Mucosa of descending colon (tissue), 3 donors: ENCODE data around the gene ALDH1A3. TPM values are rescaled to one million over a fixed set of nuclear protein-coding genes. Genes with fewer than 3 reads are reported as not detected.

ENCODE experiments used
- ATAC-seq: fragments of 200-7000 bp; cut with Tn5 transposase; one replicate; pipeline ENCODE4 v1.9.1; 2020; ENCODE audit warnings: mild to moderate bottlenecking, moderate library complexity
- DNase-seq, 3 donors: peaks; one replicate each; pipeline ENCODE4 v3.0.0-alpha.2; 2020
- H3K36me3 ChIP-seq: fragments of 200-600 bp; one replicate; pipeline ENCODE4 v1.8.0; 2021; ENCODE audit warnings: low read depth, mild to moderate bottlenecking
- H3K4me1 ChIP-seq: fragments of 200-600 bp; one replicate; pipeline ENCODE4 v1.8.0; 2021; ENCODE audit warnings: low read depth, mild to moderate bottlenecking
- H3K4me3 ChIP-seq: fragments of 200-600 bp; one replicate; pipeline ENCODE4 v1.8.0; 2021; ENCODE audit warnings: mild to moderate bottlenecking
- H3K9me3 ChIP-seq: fragments of 200-600 bp; one replicate; pipeline ENCODE4 v1.8.0; 2021; ENCODE audit warnings: mild to moderate bottlenecking
- CTCF ChIP-seq: fragments of 200-600 bp; IDR thresholded peaks from one replicate; pipeline ENCODE4 v1.8.0; 2022; ENCODE audit warnings: antibody characterized with exemption, mild to moderate bottlenecking
- intact Hi-C, 2 donors: fragments of 100-400 bp; cut with DNase I in 1 of 2; cut with micrococcal nuclease in 1 of 2; formaldehyde crosslinking; loops; one replicate each; pipeline versions ENCODE4 v1.11.0 to v1.11.1; 2022; cut with DNase I, micrococcal nuclease
- total RNA-seq, 3 donors: library from RNA; stranded (reverse); fragmentation: NEBNext Ultra II Directional in 2 of 3; extraction: Animal tissue kit (Norgen Biotek cat#: 25700) in 2 of 3; gene quantifications; one replicate each; pipeline versions ENCODE4 v1.2.1 to v1.2.4, GENCODE V29; 2021 to 2023
- donor health status: DM: no; HTN: no; CAD: no; lungs with moderate emphysema.
- donor health status: DM: no; HTN: no; CAD: no.
- donor health status: DM: no; HTN: yes; CAD: no.

Gene ALDH1A3
- total RNA-seq, 3 donors from 2014 or later = 4.7 to 18.0 (median 12.9) TPM

- DNase-seq = peak in 1 of 3 donors; percentile 44
- TF ChIP-seq CTCF = no peak
- intact Hi-C loops = no loop called here
- H3K4me1 ChIP-seq = peaks cover 18% of the 10 kb centered on the region
- H3K4me3 ChIP-seq = no peak overlapping the region
- H3K36me3 ChIP-seq = no peaks in the 10 kb centered on the region
- H3K9me3 ChIP-seq = no peaks in the 10 kb centered on the region
- ATAC-seq = no peak
Measured at GRCh38 chr15:100926258-100926657, 46.6 kb downstream of the ALDH1A3 start.

DNA sequence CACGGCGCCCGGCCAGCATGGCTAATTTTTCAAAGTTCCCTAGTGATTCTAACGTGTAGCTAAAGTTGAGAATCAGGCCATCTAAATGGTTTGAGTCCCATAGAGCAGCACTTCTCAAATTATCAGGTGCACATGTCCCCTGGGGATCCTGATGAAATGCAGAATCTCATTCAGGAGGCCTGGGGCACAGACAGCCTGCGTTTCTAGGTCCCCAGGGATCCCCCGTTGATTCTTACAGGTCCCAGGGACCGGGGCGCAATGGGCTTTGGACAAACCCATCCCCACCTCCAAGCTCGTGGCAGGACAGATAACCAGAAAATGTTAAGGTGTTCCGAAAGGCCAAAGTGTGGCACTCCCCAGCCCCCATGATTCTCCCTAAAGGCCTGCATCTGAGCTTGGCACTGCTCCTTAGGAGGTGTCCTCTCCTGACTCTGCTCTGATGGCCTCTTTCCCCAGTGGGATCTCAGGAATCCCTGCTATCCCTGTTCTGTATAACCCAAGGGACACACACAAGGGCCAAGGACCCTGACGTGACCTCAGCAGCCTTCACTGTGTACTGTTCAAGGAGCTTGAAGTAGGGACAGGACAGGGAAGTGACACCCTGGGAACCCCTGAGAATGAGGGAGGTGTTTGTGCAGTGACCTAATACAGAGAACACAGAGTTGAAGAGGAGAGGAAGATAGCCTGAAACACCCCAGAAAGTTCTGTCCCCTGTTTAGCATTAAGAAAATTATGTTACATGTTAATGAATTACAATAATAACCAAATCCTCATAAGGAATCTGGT, 47.5 kb downstream of the ALDH1A3 start:
- Histone ChIP-seq H3K9me3 (no peaks in the 10 kb centered on the region), H3K4me1 (peaks cover 18% of the 10 kb centered on the region), H3K36me3 (no peaks in the 10 kb centered on the region), H3K4me3 (no peak overlapping the region)
- ATAC-seq (no peak), DNase-seq (no peak)
- intact Hi-C loops = no loop called here
- no peak for TF ChIP-seq CTCF

- DNase-seq (peak in 2 of 3 donors; percentile 67 to 73), ATAC-seq (peak; percentile 22)
- TF ChIP-seq CTCF = no peak
- intact Hi-C loops = no loop called here
- Histone ChIP-seq H3K4me3 (no peak overlapping the region), H3K9me3 (no peaks in the 10 kb centered on the region), H3K4me1 (peaks cover 18% of the 10 kb centered on the region), H3K36me3 (no peaks in the 10 kb centered on the region)
Measured at GRCh38 chr15:100928632-100929280, 49.1 kb downstream of the ALDH1A3 start.

DNA sequence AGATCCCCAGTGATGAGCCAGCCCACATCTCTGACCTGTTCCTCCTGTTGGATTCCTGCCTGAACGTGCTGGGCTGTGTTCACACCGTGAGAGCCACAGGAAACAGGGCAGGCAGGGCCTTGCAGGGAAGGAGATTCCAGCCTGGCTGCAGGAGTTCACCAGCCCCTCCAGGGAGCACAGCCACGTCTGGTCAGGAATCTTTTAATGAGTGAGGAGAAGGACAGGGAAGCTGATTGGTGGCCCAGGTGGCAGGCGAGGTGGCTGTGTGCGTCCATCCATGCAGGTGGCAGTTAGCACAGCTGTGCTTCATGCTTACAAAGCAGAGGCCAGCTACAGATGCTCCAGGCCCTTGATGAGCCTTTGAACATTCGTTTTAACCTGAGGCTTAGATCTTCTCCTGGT, 50.0 kb downstream of the ALDH1A3 start:
- H3K9me3 ChIP-seq = no peaks in the 10 kb centered on the region
- no peak overlapping the region for H3K4me3 ChIP-seq
- peaks cover 15% of the 10 kb centered on the region for H3K4me1 ChIP-seq
- ATAC-seq (no peak), DNase-seq (no peak)
- no peaks in the 10 kb centered on the region for H3K36me3 ChIP-seq
- TF ChIP-seq CTCF = no peak
- intact Hi-C loops = no loop called here

DNA sequence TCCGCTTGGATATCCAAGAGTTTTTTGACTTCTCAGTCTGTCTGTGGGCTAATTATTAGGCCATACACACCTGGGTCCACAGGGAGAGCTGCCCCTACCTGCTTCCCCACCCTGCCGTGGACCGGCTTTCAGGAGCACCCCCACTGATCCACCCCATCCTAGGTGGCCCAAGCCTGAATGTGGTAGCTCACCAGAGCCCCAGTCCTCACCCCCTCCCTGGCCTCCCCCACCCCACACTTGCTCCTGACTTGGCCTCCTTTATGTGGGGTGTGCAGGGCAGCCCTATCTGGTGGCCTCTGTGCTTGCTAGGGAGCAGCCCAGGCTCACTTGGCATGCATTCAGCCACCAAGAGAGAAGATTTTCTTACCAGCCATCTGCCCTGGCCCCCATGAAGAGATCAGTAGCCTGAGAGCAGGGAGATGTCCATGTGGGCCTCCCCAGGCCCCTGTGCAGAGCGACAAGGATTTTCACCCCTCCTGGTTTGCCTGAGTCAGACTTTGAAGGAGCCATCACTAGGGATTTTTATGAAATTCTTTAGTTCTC, 50.7 kb downstream of the ALDH1A3 start:
- no peak overlapping the region for H3K4me3 ChIP-seq
- intact Hi-C loops = no loop called here
- H3K36me3 ChIP-seq = no peaks in the 10 kb centered on the region
- no peaks in the 10 kb centered on the region for H3K9me3 ChIP-seq
- peaks cover 9% of the 10 kb centered on the region for H3K4me1 ChIP-seq
- ATAC-seq (no peak), DNase-seq (no peak)
- no peak for TF ChIP-seq CTCF
